Neural progenitor cell (in vitro differentiated cells): ENCODE data around the gene SENP2.

ENCODE experiments used
- CTCF ChIP-seq: fragments of 200-600 bp; sonication (generic); IDR thresholded peaks from 2 replicates; pipeline ENCODE4 v1.5.1; 2017; ENCODE audit warnings: antibody characterized with exemption, mild to moderate bottlenecking
- EZH2phosphoT487 ChIP-seq: fragments of 200-600 bp; sonication (generic); IDR thresholded peaks from 2 replicates; pipeline ENCODE4 v1.6.1; 2017; ENCODE audit warnings: antibody characterized with exemption

- TF ChIP-seq CTCF (no peak), EZH2phosphoT487 (no peak)
Observed at GRCh38 chr3:185646382-185647133, 60.5 kb downstream of the SENP2 start.
